ENCODE results near the gene PTPRN2. TPM values are rescaled to one million over a fixed set of nuclear protein-coding genes. Genes with fewer than 3 reads are reported as not detected.
A peak's percentile ranks its signal among the peaks of the same experiment; 100 is the strongest.

PTPRN2 gene
- total and polyA plus RNA-seq, 7 donors = 3.2 to 7.1 (median 5.5) TPM

DNA sequence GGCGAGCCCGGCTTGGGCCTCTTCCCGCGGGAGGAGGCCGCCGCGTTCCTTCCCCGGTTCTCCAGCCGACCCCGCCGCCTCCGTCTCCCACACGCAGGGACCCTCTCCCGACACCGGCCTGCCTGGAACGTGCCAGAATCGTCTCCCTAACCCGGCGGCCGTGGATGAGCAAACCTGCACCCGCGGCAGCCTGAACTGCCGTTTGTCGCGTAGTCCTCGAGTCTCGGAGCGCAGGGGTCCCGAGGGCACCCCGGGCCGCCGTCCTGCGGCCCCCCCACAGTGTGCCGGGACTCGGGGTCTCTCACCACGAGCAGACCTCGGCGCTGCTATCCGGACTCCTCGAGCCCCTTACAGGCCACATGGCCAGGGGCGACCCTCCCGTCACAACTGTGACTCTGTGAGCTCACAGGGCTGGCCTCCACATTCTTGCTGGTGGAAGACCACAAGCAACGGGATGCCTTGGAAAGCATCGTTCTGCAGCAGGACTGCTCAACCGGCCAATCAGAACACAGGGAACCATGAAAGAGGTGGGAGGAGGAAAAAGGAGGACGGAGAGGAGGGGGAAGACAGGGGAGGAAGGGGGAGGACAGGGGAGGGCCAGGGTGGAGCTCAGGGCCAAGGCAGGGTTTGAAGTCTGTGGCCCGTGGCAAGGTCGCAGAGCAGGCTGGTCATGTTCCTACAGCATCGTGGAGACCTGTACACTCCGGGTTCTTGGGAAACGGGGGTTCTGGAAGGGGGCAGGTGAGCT is 973.9 kb downstream of the PTPRN2 start:
- intact Hi-C loops (cut with DNase I) = no loop called here
- TF ChIP-seq, protein P1, sequence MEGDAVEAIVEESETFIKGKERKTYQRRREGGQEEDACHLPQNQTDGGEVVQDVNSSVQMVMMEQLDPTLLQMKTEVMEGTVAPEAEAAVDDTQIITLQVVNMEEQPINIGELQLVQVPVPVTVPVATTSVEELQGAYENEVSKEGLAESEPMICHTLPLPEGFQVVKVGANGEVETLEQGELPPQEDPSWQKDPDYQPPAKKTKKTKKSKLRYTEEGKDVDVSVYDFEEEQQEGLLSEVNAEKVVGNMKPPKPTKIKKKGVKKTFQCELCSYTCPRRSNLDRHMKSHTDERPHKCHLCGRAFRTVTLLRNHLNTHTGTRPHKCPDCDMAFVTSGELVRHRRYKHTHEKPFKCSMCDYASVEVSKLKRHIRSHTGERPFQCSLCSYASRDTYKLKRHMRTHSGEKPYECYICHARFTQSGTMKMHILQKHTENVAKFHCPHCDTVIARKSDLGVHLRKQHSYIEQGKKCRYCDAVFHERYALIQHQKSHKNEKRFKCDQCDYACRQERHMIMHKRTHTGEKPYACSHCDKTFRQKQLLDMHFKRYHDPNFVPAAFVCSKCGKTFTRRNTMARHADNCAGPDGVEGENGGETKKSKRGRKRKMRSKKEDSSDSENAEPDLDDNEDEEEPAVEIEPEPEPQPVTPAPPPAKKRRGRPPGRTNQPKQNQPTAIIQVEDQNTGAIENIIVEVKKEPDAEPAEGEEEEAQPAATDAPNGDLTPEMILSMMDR (IDR thresholded peaks at IDR 0.05) = no peak
- TF ChIP-seq EP300 (IDR thresholded peaks at IDR 0.05) (no peak), POLR2A (IDR thresholded peaks at IDR 0.05) (no peak), POLR2AphosphoS5 (IDR thresholded peaks at IDR 0.05) (no peak)
- Histone ChIP-seq H3K27ac (peak overlapping the region in 1 of 4 donors; percentile 4), H3K9me3 (no peaks in the 10 kb centered on the region), H3K4me1 (peaks cover 0 to 19% (median 6%) of the 10 kb centered on the region in 4 donors), H3K27me3 (no peaks in the 10 kb centered on the region), H3K36me3 (no peaks in the 10 kb centered on the region), H3K4me3 (peak overlapping the region; percentile 27 to 50 (median 44))
- WGBS, 2 donors = 45 to 62% methylated on average over 51 of the region's 51 CpGs
- peak; percentile 61 for DNase-seq

DNA sequence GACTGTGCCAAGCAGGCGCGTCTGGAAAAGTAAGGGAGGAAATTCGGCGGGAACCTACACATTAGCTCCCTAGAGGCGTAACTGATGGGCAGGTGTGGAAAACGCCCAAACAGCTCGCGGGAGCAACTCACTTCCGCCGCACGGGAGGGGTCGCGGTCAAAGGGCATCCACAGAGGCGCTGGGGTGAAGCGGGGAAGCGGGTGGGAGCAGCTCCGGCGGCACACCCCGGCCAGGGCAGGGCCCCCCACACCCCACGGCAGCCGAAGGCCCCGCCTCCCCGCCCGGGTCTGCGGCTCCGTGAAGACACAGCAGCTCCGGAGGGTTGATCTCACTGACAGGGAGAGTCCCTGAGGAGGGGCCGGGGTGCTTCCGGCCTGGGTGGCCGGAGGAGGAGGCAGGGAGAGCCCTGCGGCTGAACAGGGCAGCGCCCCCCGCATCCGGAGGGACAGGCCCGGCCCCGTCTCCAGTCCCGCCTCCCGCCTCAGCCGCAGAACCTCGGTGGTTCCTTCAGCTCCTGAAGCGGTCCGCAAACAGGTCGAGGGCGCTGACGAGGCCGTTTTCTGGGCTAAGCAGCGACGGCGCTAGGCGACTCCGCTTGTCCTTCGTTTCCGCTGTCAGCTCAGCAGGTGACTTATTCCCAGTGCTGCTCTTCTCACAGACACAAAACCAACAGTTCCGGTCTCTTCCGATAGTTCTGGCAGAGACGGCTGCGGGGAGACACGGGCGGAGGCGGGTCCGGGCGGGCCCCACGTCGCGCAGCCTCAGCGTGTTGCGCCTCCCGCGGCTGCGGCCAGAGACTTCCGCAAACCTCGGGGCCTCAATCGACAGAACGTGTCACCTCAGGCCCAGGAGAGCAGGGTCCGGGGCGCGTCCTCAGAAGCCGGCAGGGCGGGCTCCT is 974.7 kb downstream of the PTPRN2 start:
- 15 to 36% methylated on average over 79 of the region's 79 CpGs for WGBS, 2 donors
- peaks cover 0 to 19% (median 6%) of the 10 kb centered on the region in 4 donors for H3K4me1 ChIP-seq
- H3K4me3 ChIP-seq = peak overlapping the region; percentile 27 to 50 (median 44)
- intact Hi-C loops (cut with DNase I) = no loop called here
- TF ChIP-seq POLR2AphosphoS5 (IDR thresholded peaks at IDR 0.05) = no peak
- no peaks in the 10 kb centered on the region for H3K9me3 ChIP-seq
- DNase-seq = peak; percentile 66
- peak overlapping the region in 1 of 4 donors; percentile 4 for H3K27ac ChIP-seq
- H3K36me3 ChIP-seq = no peaks in the 10 kb centered on the region
- H3K27me3 ChIP-seq = no peaks in the 10 kb centered on the region

DNA sequence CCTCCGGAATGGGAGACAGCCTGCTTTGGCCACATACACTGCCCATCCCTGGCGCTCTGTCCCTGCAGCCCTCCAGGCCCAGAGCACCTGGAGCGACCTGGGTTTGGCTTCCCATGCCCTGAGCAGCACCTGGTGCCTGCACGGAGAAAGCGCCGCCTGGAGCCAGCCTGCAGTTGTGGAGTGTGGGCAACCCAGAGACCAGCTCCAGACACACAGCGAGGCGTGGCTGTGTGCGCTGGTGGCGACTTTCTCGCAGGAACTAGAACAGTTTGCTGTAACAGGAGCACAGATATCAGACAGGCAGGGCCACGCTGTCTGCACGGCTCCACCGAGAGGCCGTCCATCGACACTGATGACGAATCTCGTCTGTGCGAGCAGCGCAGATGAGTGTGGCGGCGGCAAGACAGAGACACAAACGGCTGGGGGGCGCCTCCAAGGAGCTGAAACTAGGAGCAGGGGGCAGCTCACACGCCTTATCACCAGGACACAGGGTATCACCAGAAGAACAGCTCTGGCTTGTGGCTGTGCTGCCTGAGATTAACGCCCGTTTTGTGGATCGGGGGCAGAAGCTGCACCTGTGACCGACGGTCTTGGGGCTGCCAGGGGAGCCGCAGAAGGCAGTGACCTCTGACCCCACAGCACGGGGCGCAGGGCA is 975.5 kb downstream of the PTPRN2 start:
- peak; percentile 50 for DNase-seq
- WGBS, 2 donors = 73 to 84% methylated on average over 33 of the region's 33 CpGs
- Histone ChIP-seq H3K27me3 (no peaks in the 10 kb centered on the region), H3K4me3 (peak overlapping the region in 3 of 4 donors; percentile 27 to 50 (median 45)), H3K9me3 (no peaks in the 10 kb centered on the region), H3K36me3 (no peaks in the 10 kb centered on the region), H3K27ac (no peak overlapping the region), H3K4me1 (peaks cover 0 to 19% (median 6%) of the 10 kb centered on the region in 4 donors)
- TF ChIP-seq POLR2AphosphoS5 (IDR thresholded peaks at IDR 0.05) (no peak), EP300 (IDR thresholded peaks at IDR 0.05) (no peak), POLR2A (IDR thresholded peaks at IDR 0.05) (no peak)
- TF ChIP-seq, protein P1 (IDR thresholded peaks at IDR 0.05) = no peak
- intact Hi-C loops (cut with DNase I) = no loop called here

DNA sequence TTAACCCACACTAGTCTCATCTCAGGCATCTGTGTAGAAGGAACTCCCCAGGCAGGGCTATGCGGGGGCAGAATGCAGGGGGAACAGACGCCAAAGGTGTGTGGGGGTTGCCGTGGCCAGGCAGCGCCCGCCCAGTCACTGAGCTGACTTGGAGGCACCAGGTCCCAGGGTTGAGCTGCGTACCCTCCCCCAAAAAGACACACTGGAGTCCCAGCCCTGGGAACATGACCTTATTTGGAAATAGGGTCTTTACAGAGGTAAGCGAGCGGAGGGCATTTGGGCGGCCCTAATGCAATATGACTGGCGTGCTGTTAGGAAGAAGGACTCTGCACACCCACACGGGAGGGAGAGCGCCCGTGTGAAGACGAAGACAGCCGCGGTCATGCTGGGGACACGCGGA is 976.3 kb downstream of the PTPRN2 start:
- peak; percentile 40 for DNase-seq
- Histone ChIP-seq H3K27ac (no peak overlapping the region), H3K4me3 (no peak overlapping the region), H3K27me3 (peaks cover 0 to under 1% (median 0%) of the 10 kb centered on the region in 3 donors), H3K4me1 (peaks cover 0 to 19% (median 6%) of the 10 kb centered on the region in 4 donors), H3K36me3 (no peaks in the 10 kb centered on the region), H3K9me3 (no peaks in the 10 kb centered on the region)
- intact Hi-C loops (cut with DNase I) = no loop called here
- TF ChIP-seq POLR2A (IDR thresholded peaks at IDR 0.05) = no peak
- WGBS, 2 donors = 93 to 94% methylated on average over 18 of the region's 18 CpGs

DNA sequence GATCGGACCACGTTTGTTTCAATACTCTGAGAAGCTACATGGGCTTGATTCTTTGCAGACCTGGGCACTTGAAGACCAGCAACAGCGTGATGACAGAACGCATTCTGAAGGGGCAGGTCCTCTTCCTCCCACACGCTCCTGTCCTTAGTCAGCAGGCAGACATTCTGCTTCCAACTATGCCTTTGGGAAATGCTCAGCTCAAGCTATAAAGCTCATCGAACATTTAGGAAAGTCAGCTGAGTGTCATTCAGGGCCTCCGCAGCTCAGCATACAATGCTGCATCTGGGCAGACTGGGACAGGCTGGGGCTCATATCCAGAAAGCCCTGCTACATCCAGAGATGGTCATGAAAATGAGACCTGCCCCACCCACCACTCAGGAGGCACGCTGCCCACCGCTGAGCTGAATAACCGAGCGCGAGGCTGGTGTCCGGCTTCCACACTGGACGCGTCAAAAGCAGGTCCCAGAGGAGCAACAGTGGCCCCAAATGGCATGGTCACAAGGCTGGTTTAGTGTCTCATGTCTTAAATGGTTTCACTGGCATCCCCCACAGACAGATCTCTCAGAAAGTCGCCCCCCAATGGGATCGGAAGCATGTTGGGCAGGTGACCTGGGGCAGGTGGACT is 976.8 kb downstream of the PTPRN2 start:
- Histone ChIP-seq H3K27me3 (peaks cover 0 to 6% (median 0%) of the 10 kb centered on the region in 3 donors), H3K4me3 (no peak overlapping the region), H3K4me1 (peaks cover 0 to 19% (median 6%) of the 10 kb centered on the region in 4 donors), H3K36me3 (no peaks in the 10 kb centered on the region), H3K9me3 (no peaks in the 10 kb centered on the region), H3K27ac (no peak overlapping the region)
- 93 to 94% methylated on average over 17 of the region's 17 CpGs for WGBS, 2 donors
- no peak for DNase-seq
- TF ChIP-seq EP300 (IDR thresholded peaks at IDR 0.05) = no peak
- TF ChIP-seq, protein P1 (IDR thresholded peaks at IDR 0.05) = no peak
- intact Hi-C loops (cut with DNase I) = no loop called here

Data from sigmoid colon (tissue), 7 donors.